Measurements from ENCODE around the gene PER1.
"Not testable (repeated sequence)": the region's sequence is repeated elsewhere in the genome, so short reads cannot be mapped to it uniquely, and the experiment has no call there.

The PER1 gene

GRCh38 chr17:8152112-8152775, at the start of gene PER1:
PER1 (minus strand) TSS chr17:8152404; CDS start chr17:8150706, 1,698 bp downstream.
- DNase-seq: peak; percentile 95

- DNase-seq: peak; percentile 89
These were observed 40.0 kb upstream of the PER1 start for GRCh38 chr17:8192070-8192815.

GRCh38 chr17:8190506-8190905, 38.3 kb upstream of the PER1 start:
- DNase-seq: no peak

- peak; percentile 96 for DNase-seq
These were observed 37.7 kb upstream of the PER1 start, which contains the start of gene BORCS6 for GRCh38 chr17:8189711-8190477. BORCS6 (minus strand) TSS chr17:8190180; CDS start chr17:8190140, 40 bp downstream.

- no peak for DNase-seq
These were observed 37.0 kb upstream of the PER1 start for GRCh38 chr17:8189041-8189710.

- no peak for DNase-seq
These were observed 36.1 kb upstream of the PER1 start for GRCh38 chr17:8188263-8188839.

GRCh38 chr17:8187517-8188262, 35.5 kb upstream of the PER1 start:
- peak; percentile 95 for DNase-seq

GRCh38 chr17:8186787-8187516, 34.7 kb upstream of the PER1 start:
- DNase-seq: peak; percentile 96

- DNase-seq: peak; percentile 97
These were observed 34.2 kb upstream of the PER1 start for GRCh38 chr17:8186446-8186786.

GRCh38 chr17:8185582-8186445, 33.6 kb upstream of the PER1 start:
- peak; percentile 97 for DNase-seq

- DNase-seq: no peak
These were observed 25.0 kb upstream of the PER1 start for GRCh38 chr17:8176998-8177731.

- peak; percentile 96 for DNase-seq
These were observed 24.2 kb upstream of the PER1 start, which contains the start of gene TMEM107 for GRCh38 chr17:8176197-8176940. TMEM107 (minus strand) TSS chr17:8176380; CDS start chr17:8176286, 94 bp downstream.

GRCh38 chr17:8175795-8176196, 23.6 kb upstream of the PER1 start:
- DNase-seq: no peak

- no peak for DNase-seq
These were observed 21.7 kb upstream of the PER1 start for GRCh38 chr17:8173871-8174322.

GRCh38 chr17:8173056-8173870, 21.1 kb upstream of the PER1 start:
- peak; percentile 97 for DNase-seq

- DNase-seq: not testable (repeated sequence)
These were observed 18.0 kb upstream of the PER1 start for GRCh38 chr17:8170186-8170585.

- no peak for DNase-seq
These were observed 15.3 kb upstream of the PER1 start for GRCh38 chr17:8167526-8167925.

GRCh38 chr17:8166731-8167130, 14.5 kb upstream of the PER1 start:
- DNase-seq: no peak
